OCI-LY7 (cell line): ENCODE measurements around the gene SLC16A10. TPM values are rescaled to one million over a fixed set of nuclear protein-coding genes. Genes with fewer than 3 reads are reported as not detected.

Experiments used
- BruUV-seq: library from RNA; stranded (reverse); fragments of 400-500 nt; replicated peaks from 2 replicates; lab custom pipeline; 2021; lab: Mats Ljungman, UMichigan
- CTCF ChIA-PET: fragments of 300-600 bp; sonication (Branson Sonifier 250); formaldehyde crosslinking; loops from one replicate; lab custom pipeline; 2022; ENCODE audit warnings: antibody characterized with exemption; ENCODE audit not compliant: unreplicated experiment; lab: Charles Lee
- POLR2A ChIA-PET: fragments of 300-600 bp; sonication (Branson Sonifier 250); formaldehyde crosslinking; loops from one replicate; lab custom pipeline; 2022; ENCODE audit warnings: antibody characterized with exemption; lab: Charles Lee
- DNase-seq: peaks from one replicate; pipeline ENCODE4 v3.0.0-alpha.2; 2015; ENCODE audit warnings: low spot score
- H2AFZ ChIP-seq: fragments of 200-600 bp; sonication (generic), shearing (Covaris generic); 2 replicates; pipeline ENCODE4 v1.6.1; 2014; ENCODE audit warnings: mild to moderate bottlenecking, antibody characterized with exemption, low read length, moderate library complexity
- H3K27ac ChIP-seq: fragments of 200-600 bp; sonication (generic); 2 replicates; pipeline ENCODE4 v1.5.1; 2014; ENCODE audit warnings: mixed run types, low read depth, mild to moderate bottlenecking, moderate library complexity, low read length, inconsistent platforms; ENCODE audit not compliant: poor library complexity, severe bottlenecking
- H3K36me3 ChIP-seq: fragments of 200-600 bp; sonication (generic); 2 replicates; pipeline ENCODE4 v1.6.1; 2014; ENCODE audit warnings: mild to moderate bottlenecking, antibody characterized with exemption, low read length, moderate library complexity, mixed read lengths; ENCODE audit not compliant: insufficient read depth
- H3K4me1 ChIP-seq: fragments of 200-600 bp; sonication (generic); 2 replicates; pipeline ENCODE4 v1.5.1; 2014; ENCODE audit warnings: mild to moderate bottlenecking, low read length; ENCODE audit not compliant: insufficient read depth, poor library complexity, severe bottlenecking
- H3K4me2 ChIP-seq: fragments of 200-600 bp; sonication (generic); 2 replicates; pipeline ENCODE4 v1.6.1; 2014; ENCODE audit warnings: mild to moderate bottlenecking, low read length
- H3K4me3 ChIP-seq: fragments of 200-600 bp; sonication (generic); 2 replicates; pipeline ENCODE4 v1.5.1; 2014; ENCODE audit warnings: mild to moderate bottlenecking, low read depth, low read length; ENCODE audit not compliant: poor library complexity, severe bottlenecking
- H3K79me2 ChIP-seq: fragments of 200-600 bp; sonication (generic); 2 replicates; pipeline ENCODE4 v1.6.1; 2016; ENCODE audit warnings: low read depth, mild to moderate bottlenecking, low read length, moderate library complexity, mixed read lengths; ENCODE audit not compliant: insufficient read depth
- H3K9me2 ChIP-seq: fragments of 200-600 bp; sonication (generic); 2 replicates; pipeline ENCODE4 v1.6.1; 2016; ENCODE audit warnings: mild to moderate bottlenecking, low read length, mixed read lengths; ENCODE audit not compliant: insufficient read depth
- H3K9me3 ChIP-seq: fragments of 200-600 bp; sonication (generic); 2 replicates; pipeline ENCODE4 v1.6.1; 2014; ENCODE audit warnings: mild to moderate bottlenecking, mixed run types, low read length, mixed read lengths
- H4K20me1 ChIP-seq: fragments of 200-600 bp; sonication (generic); 2 replicates; pipeline ENCODE4 v1.6.1; 2014; ENCODE audit warnings: mild to moderate bottlenecking, antibody characterized with exemption, low read length, moderate library complexity, mixed read lengths; ENCODE audit not compliant: insufficient read depth
- CTCF ChIP-seq: fragments of 200-600 bp; sonication (generic); conservative IDR thresholded peaks from 2 replicates; pipeline ENCODE4 v1.5.1; 2014; ENCODE audit warnings: mild to moderate bottlenecking, antibody characterized with exemption, low read length, moderate library complexity, mixed read lengths
- EZH2phosphoT487 ChIP-seq: fragments of 200-600 bp; sonication (generic); IDR thresholded peaks from 2 replicates; pipeline ENCODE4 v1.6.1; 2018; ENCODE audit warnings: low read depth, borderline replicate concordance, mild to moderate bottlenecking, mixed run types, antibody characterized with exemption, low read length, moderate library complexity, mixed read lengths
- intact Hi-C: fragments of 100-400 bp; cut with micrococcal nuclease; formaldehyde crosslinking; loops from one replicate; pipeline ENCODE4 v1.10.0; 2022; ENCODE audit not compliant: unreplicated experiment
- total RNA-seq, 2 experiments: library from RNA; depleted of rRNA in 1 of 2; stranded (reverse); fragments of >200 nt in 1 of 2; shearing (Covaris generic) in 1 of 2; gene quantifications; 2 replicates each; pipeline ENCODE4 v1.2.3, GENCODE V29; 2014 to 2022

Gene SLC16A10
- total RNA-seq, 2 experiments from 2014 or later = not detected

- TF ChIP-seq EZH2phosphoT487 = no peak; the same call in 1 of the 2 replicates
- TF ChIP-seq CTCF = no peak
- Histone ChIP-seq H4K20me1 (no peaks in the 10 kb centered on the region), H3K36me3 (no peaks in the 10 kb centered on the region), H3K27ac (no peak overlapping the region), H3K4me3 (no peak overlapping the region), H3K9me2 (no peaks in the 10 kb centered on the region), H2AFZ (no peak overlapping the region), H3K4me2 (peak overlapping the region; percentile 37; the same call in 1 of the 2 replicates), H3K9me3 (no peaks in the 10 kb centered on the region), H3K79me2 (no peaks in the 10 kb centered on the region), H3K4me1 (no peaks in the 10 kb centered on the region)
- POLR2A ChIA-PET = interaction anchor here (0.7 kb wide), 1 partner anchor 9 kb away, joined by 3 read pairs; no protein-coding TSS in a partner anchor
- intact Hi-C loops = no loop called here
- CTCF ChIA-PET = no interaction called here
- no peak for DNase-seq
- BruUV-seq = no TSS peak
Measured at GRCh38 chr6:111087871-111088667, 766 bp downstream of the SLC16A10 start.

- POLR2A ChIA-PET = interaction anchor here (0.7 kb wide), 1 partner anchor 9 kb away, joined by 3 read pairs; no protein-coding TSS in a partner anchor
- H3K9me2 ChIP-seq = no peaks in the 10 kb centered on the region
- H3K4me3 ChIP-seq = no peak overlapping the region
- no peaks in the 10 kb centered on the region for H3K9me3 ChIP-seq
- H3K4me1 ChIP-seq = no peaks in the 10 kb centered on the region
- no peak overlapping the region for H3K27ac ChIP-seq
- no peak overlapping the region; the same call in 1 of the 2 replicates for H3K4me2 ChIP-seq
- no peak overlapping the region for H2AFZ ChIP-seq
- intact Hi-C loops = no loop called here
- no peaks in the 10 kb centered on the region for H4K20me1 ChIP-seq
- DNase-seq = no peak
- H3K79me2 ChIP-seq = no peaks in the 10 kb centered on the region
- no peaks in the 10 kb centered on the region for H3K36me3 ChIP-seq
- TF ChIP-seq EZH2phosphoT487 = 0 out of 2 replicates have a peak, but pooled peaks have one; percentile 51
- TF ChIP-seq CTCF = no peak
- no TSS peak for BruUV-seq
- CTCF ChIA-PET = no interaction called here
Measured at GRCh38 chr6:111088668-111089003, 1.3 kb downstream of the SLC16A10 start.

GRCh38 chr6:111090766-111091165 lies 3.5 kb downstream of the SLC16A10 start:
- BruUV-seq = no TSS peak
- Histone ChIP-seq H3K4me3 (no peak overlapping the region), H3K27ac (no peak overlapping the region), H3K9me2 (no peaks in the 10 kb centered on the region), H3K4me2 (no peak overlapping the region), H3K79me2 (no peaks in the 10 kb centered on the region), H4K20me1 (no peaks in the 10 kb centered on the region), H3K9me3 (no peaks in the 10 kb centered on the region), H2AFZ (no peak overlapping the region), H3K4me1 (no peaks in the 10 kb centered on the region), H3K36me3 (no peaks in the 10 kb centered on the region)
- POLR2A ChIA-PET = interaction anchor here (0.7 kb wide), 1 partner anchor 633 kb away, joined by 3 read pairs; no protein-coding TSS in a partner anchor
- intact Hi-C loops = no loop called here
- TF ChIP-seq CTCF = no peak
- no peak for TF ChIP-seq EZH2phosphoT487
- CTCF ChIA-PET = no interaction called here
- DNase-seq = no peak
